HG03025 (cell line): ENCODE data around the gene CES2.

Experiments
- ATAC-seq: cut with Tn5 transposase; IDR thresholded peaks from one replicate; pipeline ENCODE4 v1.9.1; 2021; ENCODE audit warnings: mild to moderate bottlenecking, moderate library complexity; ENCODE audit not compliant: unreplicated experiment, low FRiP score

Gene CES2

GRCh38 chr16:66901626-66902025 is 33.7 kb upstream of the CES2 start:
- no peak for ATAC-seq

- no peak for ATAC-seq
Measured at GRCh38 chr16:66902648-66903543, 32.4 kb upstream of the CES2 start.

GRCh38 chr16:66903544-66904427 is 31.5 kb upstream of the CES2 start:
- ATAC-seq, result no peak

- ATAC-seq, result no peak
Measured at GRCh38 chr16:66904428-66904845, 30.9 kb upstream of the CES2 start.

GRCh38 chr16:66904846-66905632 is 30.3 kb upstream of the CES2 start:
- ATAC-seq, result no peak

- ATAC-seq, result no peak
Measured at GRCh38 chr16:66905633-66906539, 29.4 kb upstream of the CES2 start.

- ATAC-seq, result no peak
Measured at GRCh38 chr16:66906916-66907836, 28.1 kb upstream of the CES2 start.

GRCh38 chr16:66908116-66908515 is 27.2 kb upstream of the CES2 start:
- no peak for ATAC-seq

- ATAC-seq, result no peak
Measured at GRCh38 chr16:66908762-66909559, 26.4 kb upstream of the CES2 start.

- no peak for ATAC-seq
Measured at GRCh38 chr16:66910175-66910940, 25.0 kb upstream of the CES2 start.

- no peak for ATAC-seq
Measured at GRCh38 chr16:66911112-66911511, 24.2 kb upstream of the CES2 start.

- no peak for ATAC-seq
Measured at GRCh38 chr16:66911801-66912200, 23.5 kb upstream of the CES2 start.

GRCh38 chr16:66913081-66913480 is 22.2 kb upstream of the CES2 start:
- ATAC-seq, result no peak

- ATAC-seq, result no peak
Measured at GRCh38 chr16:66913711-66914110, 21.6 kb upstream of the CES2 start.

- no peak for ATAC-seq
Measured at GRCh38 chr16:66914541-66914940, 20.8 kb upstream of the CES2 start.

- no peak for ATAC-seq
Measured at GRCh38 chr16:66915041-66915440, 20.3 kb upstream of the CES2 start.

- ATAC-seq, result no peak
Measured at GRCh38 chr16:66916518-66916917, 18.8 kb upstream of the CES2 start.
